HG03196 (cell line): ENCODE measurements around the gene LGALS14.
A peak's percentile ranks its signal among the peaks of the same experiment; 100 is the strongest.
"Not testable (repeated sequence)": the region's sequence is repeated elsewhere in the genome, so short reads cannot be mapped to it uniquely, and the experiment has no call there.

Source experiments
- ATAC-seq: cut with Tn5 transposase; IDR thresholded peaks from one replicate; pipeline ENCODE4 v1.9.1; 2021; ENCODE audit not compliant: unreplicated experiment

Gene LGALS14

GRCh38 chr19:39704181-39705044 is at the start of gene LGALS14:
LGALS14 (plus strand) TSS chr19:39704481; CDS start chr19:39704529, 48 bp downstream.
- ATAC-seq: no peak

GRCh38 chr19:39655613-39656012 is 48.7 kb upstream of the LGALS14 start, which contains the start of gene LGALS16:
LGALS16 (plus strand) TSS chr19:39655913; CDS start chr19:39655962, 49 bp downstream.
- ATAC-seq: no peak

GRCh38 chr19:39659791-39660190 is 44.5 kb upstream of the LGALS14 start:
- no peak for ATAC-seq

GRCh38 chr19:39660661-39661060 is 43.6 kb upstream of the LGALS14 start:
- ATAC-seq: no peak

GRCh38 chr19:39661565-39661964 is 42.7 kb upstream of the LGALS14 start:
- ATAC-seq: no peak

- ATAC-seq: not testable (repeated sequence)
Measured at GRCh38 chr19:39669860-39670259, 34.4 kb upstream of the LGALS14 start.

GRCh38 chr19:39670998-39671397 is 33.3 kb upstream of the LGALS14 start:
- ATAC-seq: no peak

GRCh38 chr19:39671739-39672363 is 32.4 kb upstream of the LGALS14 start:
- ATAC-seq: no peak

GRCh38 chr19:39672473-39672872 is 31.8 kb upstream of the LGALS14 start:
- ATAC-seq: no peak

- not testable (repeated sequence) for ATAC-seq
Measured at GRCh38 chr19:39673862-39674261, 30.4 kb upstream of the LGALS14 start.

- no peak for ATAC-seq
Measured at GRCh38 chr19:39676004-39676403, 28.3 kb upstream of the LGALS14 start.

- no peak for ATAC-seq
Measured at GRCh38 chr19:39677961-39678889, 26.1 kb upstream of the LGALS14 start.

GRCh38 chr19:39679056-39679790 is 25.1 kb upstream of the LGALS14 start:
- peak; percentile 52 for ATAC-seq

- ATAC-seq: no peak
Measured at GRCh38 chr19:39679791-39680168, 24.5 kb upstream of the LGALS14 start.

- ATAC-seq: no peak
Measured at GRCh38 chr19:39680593-39680992, 23.7 kb upstream of the LGALS14 start.

- ATAC-seq: no peak
Measured at GRCh38 chr19:39681416-39681815, 22.9 kb upstream of the LGALS14 start.

GRCh38 chr19:39684267-39684666 is 20.0 kb upstream of the LGALS14 start:
- no peak for ATAC-seq

- no peak for ATAC-seq
Measured at GRCh38 chr19:39686739-39687138, 17.5 kb upstream of the LGALS14 start.

- not testable (repeated sequence) for ATAC-seq
Measured at GRCh38 chr19:39688637-39689036, 15.6 kb upstream of the LGALS14 start.

GRCh38 chr19:39692166-39692565 is 12.1 kb upstream of the LGALS14 start:
- ATAC-seq: no peak
